T-helper 1 cell treated with Interleukin-12 subunit alpha and Interleukin-12 subunit beta and Interleukin-4 antibody, amounts not matched to agents 30 μg/mL and 1 μg/mL, for 36 hours (primary cell): ENCODE measurements around the gene ZNF506.
A peak's percentile ranks its signal among the peaks of the same experiment; 100 is the strongest.
"Not testable (repeated sequence)": the region's sequence is repeated elsewhere in the genome, so short reads cannot be mapped to it uniquely, and the experiment has no call there.

Experiments
- H3K27ac Mint-ChIP-seq: one replicate; pipeline ENCODE4 v1.8.0; 2021; ENCODE audit warnings: mild to moderate bottlenecking, mixed read lengths
- H3K27me3 Mint-ChIP-seq: one replicate; pipeline ENCODE4 v1.8.0; 2021; ENCODE audit warnings: low read depth, mixed read lengths
- H3K36me3 Mint-ChIP-seq: one replicate; pipeline ENCODE4 v1.8.0; 2021; ENCODE audit warnings: low read depth, mixed read lengths
- H3K4me1 Mint-ChIP-seq: one replicate; pipeline ENCODE4 v1.8.0; 2021; ENCODE audit warnings: low read depth, mixed read lengths
- H3K4me3 Mint-ChIP-seq: one replicate; pipeline ENCODE4 v1.8.0; 2021; ENCODE audit warnings: mild to moderate bottlenecking, moderate library complexity, mixed read lengths
- H3K9me3 Mint-ChIP-seq: one replicate; pipeline ENCODE4 v1.8.0; 2021; ENCODE audit warnings: mixed read lengths

Gene ZNF506

GRCh38 chr19:19817357-19817756, 4.2 kb downstream of the ZNF506 start:
- peaks cover 60% of the 10 kb centered on the region for H3K9me3 Mint-ChIP-seq
- no peaks in the 10 kb centered on the region for H3K27me3 Mint-ChIP-seq
- peaks cover 66% of the 10 kb centered on the region for H3K36me3 Mint-ChIP-seq
- H3K4me1 Mint-ChIP-seq: peaks cover 10% of the 10 kb centered on the region
- peak overlapping the region; percentile 72 for H3K4me3 Mint-ChIP-seq
- peak overlapping the region; percentile 97 for H3K27ac Mint-ChIP-seq

DNA sequence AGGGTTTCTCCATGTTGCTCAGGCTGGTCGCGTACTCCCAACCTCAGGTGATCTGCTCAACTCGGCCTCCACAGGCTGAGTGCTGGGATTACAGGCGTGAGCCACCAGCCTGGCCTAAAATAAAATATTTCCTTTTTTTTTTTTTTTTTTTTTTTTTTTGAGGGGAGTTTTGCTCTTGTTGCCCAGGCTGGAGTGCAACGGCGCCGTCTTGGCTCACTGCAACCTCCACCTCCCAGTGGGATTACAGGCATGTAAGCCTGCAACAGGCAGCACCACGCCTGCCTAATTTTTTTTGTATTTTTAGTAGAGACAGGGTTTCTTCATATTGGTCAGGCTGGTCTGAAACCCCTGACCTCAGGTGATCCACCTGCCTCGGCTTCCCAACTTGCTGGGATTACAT, 4.9 kb downstream of the ZNF506 start:
- peak overlapping the region; percentile 97 for H3K27ac Mint-ChIP-seq
- H3K4me3 Mint-ChIP-seq: no peak overlapping the region
- peaks cover 71% of the 10 kb centered on the region for H3K36me3 Mint-ChIP-seq
- H3K4me1 Mint-ChIP-seq: peaks cover 10% of the 10 kb centered on the region
- no peaks in the 10 kb centered on the region for H3K27me3 Mint-ChIP-seq
- H3K9me3 Mint-ChIP-seq: peaks cover 66% of the 10 kb centered on the region

- not testable (repeated sequence) for H3K27me3 Mint-ChIP-seq, H3K27ac Mint-ChIP-seq, H3K4me3 Mint-ChIP-seq, H3K4me1 Mint-ChIP-seq
- peaks cover 54% of the 10 kb centered on the region for H3K9me3 Mint-ChIP-seq
- peaks cover 64% of the 10 kb centered on the region for H3K36me3 Mint-ChIP-seq
Measured at GRCh38 chr19:19811999-19812398, 9.6 kb downstream of the ZNF506 start.

DNA sequence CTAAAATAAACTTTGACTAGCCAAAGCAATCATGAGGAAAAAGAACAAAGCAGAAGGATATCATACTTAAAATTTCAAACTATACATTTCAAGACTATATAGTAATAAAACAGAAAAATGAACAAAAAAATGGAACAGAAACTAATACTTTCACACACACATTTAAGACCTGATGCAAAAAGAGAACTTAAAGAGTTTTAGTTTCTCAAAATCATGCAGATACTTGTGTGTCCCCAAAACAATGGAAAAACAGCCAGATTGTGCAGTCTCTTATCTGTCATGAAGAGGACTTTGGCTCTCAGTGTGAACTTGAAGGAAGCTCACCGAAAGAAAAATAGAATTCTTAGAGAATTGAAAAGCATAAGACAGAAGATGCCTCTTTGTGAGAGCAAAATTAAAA, 16.1 kb downstream of the ZNF506 start:
- peaks cover 74% of the 10 kb centered on the region for H3K36me3 Mint-ChIP-seq
- H3K27ac Mint-ChIP-seq: no peak overlapping the region
- peaks cover 49% of the 10 kb centered on the region for H3K9me3 Mint-ChIP-seq
- H3K4me1 Mint-ChIP-seq: peaks cover 2% of the 10 kb centered on the region
- no peak overlapping the region for H3K4me3 Mint-ChIP-seq
- no peaks in the 10 kb centered on the region for H3K27me3 Mint-ChIP-seq

GRCh38 chr19:19788015-19788414, 33.5 kb downstream of the ZNF506 start:
- no peak overlapping the region for H3K4me3 Mint-ChIP-seq
- H3K27ac Mint-ChIP-seq: no peak overlapping the region
- H3K9me3 Mint-ChIP-seq: peaks cover 47% of the 10 kb centered on the region
- H3K4me1 Mint-ChIP-seq: peaks cover 2% of the 10 kb centered on the region
- H3K27me3 Mint-ChIP-seq: no peaks in the 10 kb centered on the region
- peaks cover 78% of the 10 kb centered on the region for H3K36me3 Mint-ChIP-seq

- not testable (repeated sequence) for H3K27ac Mint-ChIP-seq, H3K27me3 Mint-ChIP-seq, H3K4me1 Mint-ChIP-seq, H3K4me3 Mint-ChIP-seq
- Mint-ChIP-seq H3K9me3 (peaks cover 64% of the 10 kb centered on the region), H3K36me3 (peaks cover 80% of the 10 kb centered on the region)
Measured at GRCh38 chr19:19785476-19785875, 36.1 kb downstream of the ZNF506 start.

GRCh38 chr19:19782783-19783182, 38.8 kb downstream of the ZNF506 start:
- Mint-ChIP-seq H3K27ac (no peak overlapping the region), H3K36me3 (peaks cover 82% of the 10 kb centered on the region), H3K9me3 (peaks cover 74% of the 10 kb centered on the region), H3K4me3 (no peak overlapping the region), H3K4me1 (peaks cover 11% of the 10 kb centered on the region), H3K27me3 (no peaks in the 10 kb centered on the region)

DNA sequence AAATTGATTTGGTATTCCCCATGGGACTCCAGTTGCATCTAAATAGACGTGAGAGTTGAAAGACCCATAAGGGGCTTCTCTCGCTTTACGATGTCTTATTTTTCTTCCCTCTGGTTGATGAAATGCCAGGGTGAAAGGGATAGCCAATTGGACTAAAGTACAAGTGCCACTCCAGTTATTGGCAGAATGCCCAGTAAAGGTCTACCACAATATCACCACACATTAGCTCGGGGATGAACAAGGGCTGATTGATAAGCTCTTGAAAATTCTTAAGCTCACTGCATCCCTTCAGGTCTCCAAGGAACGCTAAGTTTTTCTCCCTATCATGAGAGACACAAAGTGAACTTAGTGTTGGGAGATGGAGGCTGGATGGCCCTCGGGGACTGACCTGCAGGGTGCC, 39.8 kb downstream of the ZNF506 start:
- Mint-ChIP-seq H3K36me3 (peaks cover 77% of the 10 kb centered on the region), H3K4me1 (peaks cover 18% of the 10 kb centered on the region), H3K9me3 (peaks cover 70% of the 10 kb centered on the region)
- not testable (repeated sequence) for H3K27ac Mint-ChIP-seq, H3K4me3 Mint-ChIP-seq, H3K27me3 Mint-ChIP-seq

- Mint-ChIP-seq H3K27ac (no peak overlapping the region), H3K4me3 (peak overlapping the region; percentile 98), H3K27me3 (no peaks in the 10 kb centered on the region), H3K4me1 (peaks cover 30% of the 10 kb centered on the region), H3K9me3 (peaks cover 53% of the 10 kb centered on the region), H3K36me3 (peaks cover 53% of the 10 kb centered on the region)
Measured at GRCh38 chr19:19778666-19779065, 42.9 kb downstream of the ZNF506 start.

DNA sequence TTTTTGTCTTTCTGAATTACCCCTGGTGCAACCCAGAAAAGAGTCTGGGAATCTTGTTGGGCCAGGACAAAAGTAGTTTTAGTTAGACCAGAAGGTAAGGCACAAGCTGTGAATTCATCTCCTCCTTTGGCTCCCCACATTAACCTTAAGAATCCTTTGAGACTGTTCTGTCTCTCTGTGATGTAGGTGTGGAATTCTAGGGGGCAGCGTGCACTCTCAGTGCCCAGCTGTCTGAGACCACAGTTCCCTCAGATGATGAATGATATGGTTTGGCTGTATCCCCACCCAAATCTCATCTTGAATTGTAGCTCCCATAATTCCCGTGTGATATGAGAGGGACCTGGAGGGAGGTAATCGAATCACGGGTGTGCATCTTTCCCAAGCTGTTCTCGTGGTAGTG, 43.9 kb downstream of the ZNF506 start:
- H3K4me3 Mint-ChIP-seq: peak overlapping the region; percentile 98
- no peak overlapping the region for H3K27ac Mint-ChIP-seq
- peaks cover 30% of the 10 kb centered on the region for H3K4me1 Mint-ChIP-seq
- peaks cover 48% of the 10 kb centered on the region for H3K9me3 Mint-ChIP-seq
- H3K36me3 Mint-ChIP-seq: peaks cover 47% of the 10 kb centered on the region
- no peaks in the 10 kb centered on the region for H3K27me3 Mint-ChIP-seq

GRCh38 chr19:19776206-19777008, 45.1 kb downstream of the ZNF506 start:
- H3K4me3 Mint-ChIP-seq: peak overlapping the region; percentile 98
- peaks cover 36% of the 10 kb centered on the region for H3K36me3 Mint-ChIP-seq
- H3K27ac Mint-ChIP-seq: peak overlapping the region; percentile 83
- H3K27me3 Mint-ChIP-seq: no peaks in the 10 kb centered on the region
- H3K9me3 Mint-ChIP-seq: peaks cover 40% of the 10 kb centered on the region
- peaks cover 30% of the 10 kb centered on the region for H3K4me1 Mint-ChIP-seq

GRCh38 chr19:19775891-19776205, 45.7 kb downstream of the ZNF506 start:
- Mint-ChIP-seq H3K36me3 (peaks cover 31% of the 10 kb centered on the region), H3K27me3 (no peaks in the 10 kb centered on the region), H3K4me1 (peaks cover 30% of the 10 kb centered on the region), H3K9me3 (peaks cover 41% of the 10 kb centered on the region), H3K27ac (peak overlapping the region; percentile 83), H3K4me3 (peak overlapping the region; percentile 98)

- peaks cover 30% of the 10 kb centered on the region for H3K4me1 Mint-ChIP-seq
- H3K4me3 Mint-ChIP-seq: peak overlapping the region; percentile 17
- H3K9me3 Mint-ChIP-seq: peaks cover 34% of the 10 kb centered on the region
- H3K27ac Mint-ChIP-seq: no peak overlapping the region
- H3K27me3 Mint-ChIP-seq: no peaks in the 10 kb centered on the region
- peaks cover 22% of the 10 kb centered on the region for H3K36me3 Mint-ChIP-seq
Measured at GRCh38 chr19:19774354-19775033, 47.1 kb downstream of the ZNF506 start.

DNA sequence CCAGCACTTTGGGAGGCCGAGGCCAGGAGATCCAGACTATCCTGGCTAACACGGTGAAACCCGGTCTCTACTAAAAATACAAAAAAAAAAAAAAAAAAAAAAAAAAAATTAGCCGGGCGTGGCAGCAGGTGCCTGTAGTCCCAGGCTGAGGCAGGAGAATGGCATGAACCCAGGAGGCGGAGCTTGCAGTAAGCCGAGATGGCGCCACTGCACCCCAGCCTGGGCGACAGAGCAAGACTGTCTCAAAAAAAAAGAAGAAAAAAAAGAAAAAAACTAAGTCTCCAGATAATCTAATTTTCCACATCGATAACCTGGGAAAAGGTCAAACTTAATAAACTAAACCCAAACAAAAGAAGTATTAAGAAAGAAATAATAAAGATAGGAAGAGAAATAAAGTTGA, 49.6 kb downstream of the ZNF506 start:
- H3K27me3 Mint-ChIP-seq, H3K4me3 Mint-ChIP-seq, H3K27ac Mint-ChIP-seq, H3K36me3 Mint-ChIP-seq: not testable (repeated sequence)
- Mint-ChIP-seq H3K4me1 (peaks cover 14% of the 10 kb centered on the region), H3K9me3 (peaks cover 28% of the 10 kb centered on the region)

- H3K9me3 Mint-ChIP-seq: peaks cover 40% of the 10 kb centered on the region
- H3K4me1 Mint-ChIP-seq, H3K4me3 Mint-ChIP-seq, H3K27me3 Mint-ChIP-seq, H3K27ac Mint-ChIP-seq, H3K36me3 Mint-ChIP-seq: not testable (repeated sequence)
Measured at GRCh38 chr19:19769971-19770370, 51.6 kb downstream of the ZNF506 start.
